ENCODE data around the gene TRIP10. TPM values are rescaled to one million over a fixed set of nuclear protein-coding genes. Genes with fewer than 3 reads are reported as not detected.
"Not testable (repeated sequence)": the region's sequence is repeated elsewhere in the genome, so short reads cannot be mapped to it uniquely, and the experiment has no call there.

Gene TRIP10
- total RNA-seq, 1 donor from 2014 or later: 16.7 TPM

GRCh38 chr19:6707658-6708018 lies 31.8 kb upstream of the TRIP10 start:
- TF ChIP-seq CTCF (IDR thresholded peaks at IDR 0.05; ENCODE audit: partially characterized antibody, unreplicated experiment): no peak
- H3K27ac Mint-ChIP-seq (ENCODE audit: unreplicated experiment): no peak overlapping the region
- H3K4me3 Mint-ChIP-seq (ENCODE audit: unreplicated experiment): no peak overlapping the region
- peaks cover 17% of the 10 kb centered on the region for H3K27me3 Mint-ChIP-seq (ENCODE audit: unreplicated experiment)
- H3K4me1 Mint-ChIP-seq (ENCODE audit: low read depth, unreplicated experiment): peaks cover 8% of the 10 kb centered on the region
- H3K9me3 Mint-ChIP-seq (ENCODE audit: unreplicated experiment): peaks cover 8% of the 10 kb centered on the region
- H3K36me3 Mint-ChIP-seq (ENCODE audit: unreplicated experiment): peaks cover 3% of the 10 kb centered on the region
- DNase-seq: no peak

GRCh38 chr19:6708346-6708745 lies 31.1 kb upstream of the TRIP10 start:
- Mint-ChIP-seq H3K4me3 (ENCODE audit: unreplicated experiment) (no peak overlapping the region), H3K27me3 (ENCODE audit: unreplicated experiment) (peaks cover 17% of the 10 kb centered on the region), H3K4me1 (ENCODE audit: low read depth, unreplicated experiment) (peaks cover 8% of the 10 kb centered on the region), H3K36me3 (ENCODE audit: unreplicated experiment) (peaks cover 6% of the 10 kb centered on the region), H3K9me3 (ENCODE audit: unreplicated experiment) (peaks cover 8% of the 10 kb centered on the region), H3K27ac (ENCODE audit: unreplicated experiment) (no peak overlapping the region)
- TF ChIP-seq CTCF (IDR thresholded peaks at IDR 0.05; ENCODE audit: partially characterized antibody, unreplicated experiment): no peak
- DNase-seq: no peak

- not testable (repeated sequence) for H3K36me3 Mint-ChIP-seq (ENCODE audit: unreplicated experiment); H3K27ac Mint-ChIP-seq (ENCODE audit: unreplicated experiment); H3K4me3 Mint-ChIP-seq (ENCODE audit: unreplicated experiment); H3K4me1 Mint-ChIP-seq (ENCODE audit: low read depth, unreplicated experiment); H3K9me3 Mint-ChIP-seq (ENCODE audit: unreplicated experiment); DNase-seq
- peaks cover 17% of the 10 kb centered on the region for H3K27me3 Mint-ChIP-seq (ENCODE audit: unreplicated experiment)
Observed at GRCh38 chr19:6708913-6709312, 30.6 kb upstream of the TRIP10 start.

- no peak for TF ChIP-seq CTCF (IDR thresholded peaks at IDR 0.05; ENCODE audit: partially characterized antibody, unreplicated experiment)
- Mint-ChIP-seq H3K4me1 (ENCODE audit: low read depth, unreplicated experiment) (peaks cover 8% of the 10 kb centered on the region), H3K27me3 (ENCODE audit: unreplicated experiment) (peaks cover 17% of the 10 kb centered on the region), H3K36me3 (ENCODE audit: unreplicated experiment) (peaks cover 6% of the 10 kb centered on the region), H3K4me3 (ENCODE audit: unreplicated experiment) (no peak overlapping the region), H3K27ac (ENCODE audit: unreplicated experiment) (no peak overlapping the region), H3K9me3 (ENCODE audit: unreplicated experiment) (peaks cover 8% of the 10 kb centered on the region)
- no peak for DNase-seq
Observed at GRCh38 chr19:6709549-6709948, 29.9 kb upstream of the TRIP10 start.

GRCh38 chr19:6710273-6711077 lies 29.0 kb upstream of the TRIP10 start:
- peaks cover 8% of the 10 kb centered on the region for H3K4me1 Mint-ChIP-seq (ENCODE audit: low read depth, unreplicated experiment)
- no peak overlapping the region for H3K27ac Mint-ChIP-seq (ENCODE audit: unreplicated experiment)
- peaks cover 6% of the 10 kb centered on the region for H3K36me3 Mint-ChIP-seq (ENCODE audit: unreplicated experiment)
- no peak for DNase-seq
- H3K9me3 Mint-ChIP-seq (ENCODE audit: unreplicated experiment): peaks cover 8% of the 10 kb centered on the region
- H3K4me3 Mint-ChIP-seq (ENCODE audit: unreplicated experiment): no peak overlapping the region
- TF ChIP-seq CTCF (IDR thresholded peaks at IDR 0.05; ENCODE audit: partially characterized antibody, unreplicated experiment): no peak
- H3K27me3 Mint-ChIP-seq (ENCODE audit: unreplicated experiment): peaks cover 17% of the 10 kb centered on the region

Data from glutamatergic neuron (in vitro differentiated cells).